Stimulated activated CD4-positive, alpha-beta T cell treated with anti-CD3 and anti-CD28 coated beads, TNF-alpha, amount 100 ng/mL, for 1 hour (primary cell): ENCODE measurements around the gene GTF2A2.
"Not testable (repeated sequence)": the region's sequence is repeated elsewhere in the genome, so short reads cannot be mapped to it uniquely, and the experiment has no call there.

ENCODE experiments used
- DNase-seq, 3 donors: peaks; one replicate each; pipeline ENCODE4 v3.0.0-alpha.2; 2020; ENCODE audit warnings: low read depth in 3 of 3, low spot score in 1 of 3

GTF2A2 gene, protein sequence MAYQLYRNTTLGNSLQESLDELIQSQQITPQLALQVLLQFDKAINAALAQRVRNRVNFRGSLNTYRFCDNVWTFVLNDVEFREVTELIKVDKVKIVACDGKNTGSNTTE

DNA sequence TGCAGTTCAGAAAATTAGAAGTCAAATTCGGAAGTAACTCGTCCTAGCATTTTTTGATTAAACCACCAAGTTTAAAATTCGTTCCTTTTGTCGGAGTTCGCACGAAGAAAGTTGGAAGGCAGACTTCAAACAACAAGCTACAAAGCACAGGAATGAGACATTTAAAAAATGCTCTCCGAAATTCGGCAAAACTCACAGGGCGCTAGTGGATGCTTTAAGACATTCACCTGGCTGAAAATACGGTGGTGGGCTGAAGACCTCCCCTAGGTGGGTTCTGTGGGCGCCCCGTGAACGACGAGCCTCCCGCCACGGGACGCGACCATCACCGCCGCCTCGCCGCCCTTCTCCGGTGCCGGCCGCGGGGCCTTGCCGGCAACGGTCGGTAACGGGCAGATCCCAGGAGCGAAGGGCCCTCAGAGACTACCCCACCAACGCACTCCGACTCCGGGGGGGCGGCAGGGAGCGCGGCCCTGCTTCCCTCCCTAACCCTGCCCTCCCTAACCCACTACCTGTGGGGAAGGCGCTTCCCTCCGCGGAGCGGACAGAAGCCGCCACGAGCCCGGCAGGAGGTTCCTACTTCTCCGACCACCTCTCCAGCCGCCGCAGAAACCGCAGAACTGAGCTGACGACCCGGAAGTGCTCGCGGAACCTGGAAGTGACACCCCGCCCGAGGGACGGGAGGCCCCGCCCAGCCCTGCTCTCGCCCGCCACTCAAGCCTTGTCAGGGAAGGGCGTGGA, at the start of gene GTF2A2:
Gene GTF2A2 (minus strand): TSS at position 619 of the 738 bp plus-strand sequence. CDS start 5,238 bp downstream, outside the sequence.
- DNase-seq = peak; percentile 65 to 81 (median 76)

DNA sequence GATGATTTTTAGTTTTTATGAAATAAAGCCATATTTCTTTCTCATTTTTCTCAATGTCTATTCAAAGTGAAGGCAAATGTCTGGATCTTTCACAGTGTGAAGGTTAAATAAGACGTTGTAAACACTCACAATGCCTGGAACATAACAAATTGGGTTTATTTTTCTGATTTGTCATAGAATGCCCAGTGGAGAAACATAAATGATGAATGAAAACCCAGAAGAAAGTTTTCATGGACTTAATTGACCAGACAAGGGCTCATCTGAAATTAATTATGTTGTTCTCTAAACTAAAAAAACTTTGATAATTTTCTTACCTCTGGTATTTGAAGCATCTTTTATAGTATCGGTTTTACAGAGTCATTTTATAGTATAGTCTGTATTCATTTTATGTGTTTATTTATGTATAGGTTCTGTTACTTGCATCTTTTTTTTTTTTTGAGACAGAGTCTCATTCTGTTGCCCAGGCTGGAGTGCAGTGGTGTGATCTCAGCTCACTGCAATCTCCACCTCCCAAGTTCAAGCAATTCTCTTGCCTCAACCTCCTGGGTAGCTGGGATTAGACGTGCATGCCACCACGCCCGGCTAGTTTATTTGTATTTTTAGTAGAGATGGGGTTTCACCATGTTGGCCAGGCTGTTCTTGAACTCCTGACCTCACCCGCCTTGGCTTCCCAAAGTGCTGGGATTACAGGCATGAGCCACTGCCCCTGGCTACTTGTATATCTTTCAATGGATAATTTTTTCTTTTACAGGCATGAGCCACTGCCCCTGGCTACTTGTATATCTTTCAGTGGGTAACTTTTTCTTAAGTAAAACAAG, 46.9 kb upstream of the GTF2A2 start:
- DNase-seq = no peak

DNA sequence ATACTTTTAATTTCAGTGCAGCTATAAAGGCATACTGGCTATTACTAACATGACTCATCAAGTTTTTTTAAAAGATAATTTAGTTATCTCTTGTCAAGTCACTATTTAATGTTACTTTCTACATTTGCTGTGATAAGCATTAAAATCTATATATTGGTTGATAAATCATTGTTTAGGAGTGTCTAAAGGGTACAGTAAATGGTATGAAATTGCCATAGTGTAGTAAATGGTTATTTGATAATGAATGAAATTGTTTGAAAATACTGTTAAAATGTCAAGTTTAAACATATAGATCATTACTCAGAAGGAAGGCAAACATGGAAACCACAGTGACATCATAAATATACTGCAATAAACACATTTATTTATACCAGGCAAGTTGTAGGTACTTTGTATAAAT, 45.0 kb upstream of the GTF2A2 start:
- no peak for DNase-seq

DNA sequence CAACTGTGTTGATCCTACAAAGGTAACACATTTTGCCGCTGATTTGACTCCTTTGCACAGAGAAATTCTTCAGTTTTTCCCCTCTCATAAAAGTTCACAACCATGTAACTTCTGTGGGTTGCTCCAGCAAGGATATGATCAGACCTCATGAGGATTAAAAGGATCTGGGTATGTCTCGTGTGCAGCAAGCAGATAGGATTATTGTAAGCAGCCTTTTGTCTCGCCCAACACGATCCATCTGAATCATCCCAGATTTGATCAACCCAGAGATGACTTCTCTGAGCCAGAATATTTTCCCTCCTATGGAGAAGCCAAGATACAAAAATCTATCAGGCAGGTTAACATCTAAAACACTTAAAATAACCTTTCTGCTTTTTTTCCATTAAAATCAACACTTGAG, 44.6 kb upstream of the GTF2A2 start:
- DNase-seq = no peak

DNA sequence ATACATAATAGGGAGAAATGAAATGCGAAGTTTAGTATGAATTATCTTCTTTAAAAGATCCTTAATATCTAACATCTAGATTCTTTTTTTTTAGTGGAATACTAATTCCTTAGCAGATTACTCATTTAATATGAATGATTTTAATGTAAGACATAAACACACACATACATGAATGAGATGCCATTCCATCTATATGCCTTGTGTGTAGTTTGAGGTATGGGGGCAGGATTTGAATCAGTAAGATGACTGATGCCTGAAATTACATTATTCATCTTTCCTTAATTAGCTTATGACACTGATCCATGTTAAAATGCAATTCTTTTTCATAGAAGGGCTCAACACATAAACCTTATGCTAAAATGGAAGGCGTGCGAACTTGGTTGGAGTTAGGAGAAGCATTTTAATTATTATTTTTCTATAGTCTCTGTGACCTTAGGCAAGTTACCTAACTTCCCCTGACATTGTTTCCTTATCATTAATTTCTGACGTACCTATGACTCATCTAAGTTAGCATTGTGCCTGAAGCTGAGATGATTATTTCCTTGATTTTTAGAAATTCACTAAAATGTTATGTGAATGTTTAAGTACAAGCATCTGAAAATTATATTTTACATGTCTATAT, 42.6 kb upstream of the GTF2A2 start:
- DNase-seq = no peak

DNA sequence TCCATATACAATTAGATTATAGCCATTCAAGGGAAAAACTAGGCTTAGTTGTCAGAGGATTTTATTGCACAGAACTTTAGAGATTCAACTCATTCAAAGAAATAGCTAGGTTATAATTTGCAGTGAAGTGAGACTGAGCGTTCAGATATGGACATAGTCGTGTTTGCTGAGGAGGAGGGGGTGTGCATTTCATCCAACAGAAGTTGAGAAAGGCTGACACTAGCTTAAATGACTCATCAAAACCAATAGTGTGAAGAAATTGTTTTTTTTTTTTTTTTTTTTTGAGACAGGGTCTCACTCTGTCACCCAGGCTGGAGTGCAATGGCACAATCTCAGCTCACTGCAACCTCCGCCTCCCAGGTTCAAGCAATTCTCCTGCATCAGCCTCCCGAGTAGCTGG, 40.8 kb upstream of the GTF2A2 start:
- DNase-seq = not testable (repeated sequence)

DNA sequence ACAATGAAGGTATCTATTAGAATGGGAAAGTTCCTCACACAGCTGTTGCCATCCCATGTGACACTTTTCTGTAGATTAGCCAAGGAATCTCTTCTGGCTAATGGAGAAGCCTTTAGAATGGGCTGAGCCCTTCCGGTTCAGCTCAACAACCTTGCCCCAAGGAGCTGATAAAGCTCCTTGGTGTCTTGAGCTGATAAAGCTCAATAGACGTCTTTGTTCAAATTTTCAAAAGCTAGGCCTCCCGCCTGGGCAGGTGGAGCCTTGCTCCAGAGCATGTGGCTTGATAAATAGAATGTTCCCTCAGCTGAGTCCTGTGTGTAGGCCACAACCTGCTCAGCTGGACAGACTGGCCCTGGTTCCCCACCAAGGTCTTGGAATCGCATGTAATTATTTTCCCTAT, 39.0 kb upstream of the GTF2A2 start:
- no peak for DNase-seq

DNA sequence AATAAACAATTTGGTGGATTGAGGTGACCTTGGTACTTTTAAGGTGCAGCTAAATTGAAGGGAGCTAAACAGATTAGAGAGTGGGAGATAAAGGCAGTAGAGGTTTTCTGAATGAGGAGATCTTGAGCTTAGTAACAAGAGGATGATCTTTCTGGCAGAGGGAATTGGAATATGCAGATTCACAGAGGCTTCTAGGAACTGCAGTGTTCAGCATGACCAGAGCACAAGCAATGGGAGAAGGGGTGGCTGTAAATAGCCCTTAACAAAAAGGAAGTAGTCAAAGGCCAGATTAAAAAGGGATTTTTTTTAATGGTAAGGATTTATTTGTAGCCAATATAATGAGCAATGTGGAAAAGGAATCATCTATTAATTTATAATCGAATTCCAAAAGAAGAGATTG, 37.5 kb upstream of the GTF2A2 start:
- no peak for DNase-seq

DNA sequence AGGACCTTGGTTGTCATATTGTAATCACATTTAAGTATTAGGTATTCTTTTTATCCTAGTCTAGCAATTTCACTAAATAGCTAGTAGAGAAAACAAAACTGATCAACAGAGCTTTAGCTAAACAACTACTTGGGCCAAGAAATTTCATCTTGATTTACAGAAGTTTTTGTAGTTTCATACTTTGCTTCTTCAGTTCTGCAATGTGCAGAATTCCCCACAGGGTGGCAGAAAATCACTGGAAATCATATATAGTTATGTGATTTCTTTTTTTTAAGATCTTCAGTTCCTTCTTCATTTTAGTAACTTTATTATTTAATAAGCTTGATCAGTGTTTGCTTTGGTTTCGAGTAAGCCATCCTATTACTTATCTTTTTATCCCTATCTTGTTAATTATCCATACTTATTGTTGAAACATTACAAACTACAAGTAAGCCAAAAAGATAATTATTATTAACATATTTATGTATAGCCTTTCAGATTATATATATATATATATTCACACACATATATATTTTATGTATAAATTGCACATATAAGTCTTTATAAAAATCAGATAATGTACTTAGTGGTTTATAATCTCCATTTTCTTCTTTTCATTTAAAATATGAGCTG, 34.0 kb upstream of the GTF2A2 start:
- DNase-seq = no peak

DNA sequence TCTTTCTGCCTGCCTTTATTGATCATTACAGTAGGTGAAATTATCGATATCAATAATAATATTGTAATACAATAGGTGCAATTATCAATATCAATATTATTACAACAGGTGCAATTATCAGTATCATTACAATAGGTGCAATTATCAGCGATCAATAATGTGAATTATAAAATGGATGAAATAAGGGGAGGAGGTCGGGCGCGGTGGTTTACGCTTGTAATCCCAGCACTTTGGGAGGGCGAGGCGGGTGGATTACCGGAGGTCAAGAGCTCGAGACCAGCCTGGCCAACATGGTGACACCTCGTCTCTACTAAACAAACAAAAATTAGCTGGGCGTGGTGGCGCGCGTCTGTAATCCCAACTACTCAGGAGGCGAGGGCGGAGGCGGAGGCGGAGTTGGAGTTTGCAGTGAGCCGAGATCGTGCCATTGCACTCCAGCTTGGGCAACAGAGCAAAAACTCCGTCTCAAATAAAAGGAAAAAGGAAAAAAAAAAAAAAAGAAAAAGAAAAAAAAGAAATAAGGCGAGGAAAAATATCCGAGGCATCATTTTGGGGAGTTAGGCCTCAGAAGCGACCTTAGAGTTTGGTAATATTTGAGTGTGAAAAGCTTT, 32.4 kb upstream of the GTF2A2 start:
- peak; percentile 13 to 23 (median 15) for DNase-seq

DNA sequence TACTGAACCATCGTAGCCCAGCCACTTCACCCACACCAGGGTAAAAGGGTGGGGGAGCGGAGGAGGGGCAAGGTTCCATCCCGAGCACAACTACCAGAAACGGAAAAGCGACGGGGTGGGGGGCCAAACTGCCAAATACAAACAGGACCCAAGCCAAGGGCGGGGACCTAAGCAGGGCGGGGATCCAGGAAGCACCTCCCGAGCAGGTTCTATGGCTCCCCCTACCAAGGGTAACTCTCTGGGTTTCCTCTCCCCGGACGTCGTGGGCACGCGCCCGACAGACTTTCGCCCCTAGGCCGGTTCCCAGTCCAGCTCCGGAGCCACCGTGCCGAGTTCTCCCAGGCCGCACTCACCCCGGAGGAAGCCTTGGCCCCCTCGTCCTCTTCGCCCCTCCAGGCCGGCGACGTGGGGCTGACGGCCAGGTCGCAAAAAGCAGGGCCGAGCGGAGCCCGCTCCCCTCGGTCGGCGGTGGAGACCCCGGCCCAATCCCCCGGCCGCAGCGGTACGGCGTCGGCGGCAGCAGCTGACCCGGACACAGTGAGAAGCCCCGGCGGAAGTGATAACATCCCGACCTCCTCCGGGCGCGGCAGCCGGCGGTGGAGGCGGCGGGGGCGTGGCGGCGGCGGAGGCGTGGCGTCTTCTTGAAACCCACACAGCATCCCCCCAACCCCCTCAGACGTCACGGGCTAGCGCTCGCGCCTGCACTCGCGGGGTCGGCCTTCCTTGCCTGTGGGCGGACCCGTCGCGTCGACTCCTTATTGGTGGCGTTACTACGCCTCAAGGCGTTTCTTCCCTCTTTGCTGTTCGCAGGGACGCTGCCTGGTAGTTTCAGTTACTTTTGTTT, 31.7 kb upstream of the GTF2A2 start, which contains the start of gene BNIP2:
Gene BNIP2 (minus strand): TSS at position 539 of the 844 bp plus-strand sequence. CDS start 6,863 bp downstream, outside the sequence.
- DNase-seq = peak; percentile 95 to 97 (median 95)

DNA sequence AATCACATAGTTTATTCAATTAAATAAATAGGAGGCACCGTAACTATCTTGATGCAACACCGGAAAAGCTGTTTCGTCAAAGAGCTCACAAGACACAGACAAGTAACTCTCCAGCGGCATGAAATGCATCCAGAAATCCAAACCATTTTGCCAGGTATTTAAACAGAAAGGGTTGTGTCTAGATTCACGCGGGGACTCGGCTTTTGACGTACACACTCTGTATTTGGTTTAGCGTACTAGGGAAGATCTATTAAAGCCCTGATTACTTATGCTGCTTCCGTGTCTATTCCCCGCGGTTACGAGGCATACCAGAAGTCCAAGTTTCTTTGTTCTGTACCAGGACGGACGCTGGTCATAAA, 31.1 kb upstream of the GTF2A2 start:
- DNase-seq = no peak

DNA sequence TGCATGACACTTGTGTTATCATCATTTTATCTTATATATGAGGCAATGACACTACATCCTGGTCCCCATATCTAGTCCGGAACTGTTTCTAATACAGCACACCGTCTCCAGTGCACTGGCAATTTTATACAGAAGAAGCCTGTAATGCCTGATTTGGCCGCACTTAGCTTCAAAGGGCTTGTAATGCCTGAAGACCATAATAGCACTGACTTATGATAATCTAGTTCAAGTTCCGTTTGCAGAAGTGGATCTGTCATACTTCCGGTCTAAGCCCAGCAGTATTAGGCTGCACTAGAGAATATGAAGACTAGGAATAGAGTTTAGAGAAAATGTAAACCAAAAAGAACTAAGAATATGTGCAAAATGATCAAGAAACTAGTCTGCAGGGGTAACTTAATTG, 30.5 kb upstream of the GTF2A2 start:
- DNase-seq = no peak

DNA sequence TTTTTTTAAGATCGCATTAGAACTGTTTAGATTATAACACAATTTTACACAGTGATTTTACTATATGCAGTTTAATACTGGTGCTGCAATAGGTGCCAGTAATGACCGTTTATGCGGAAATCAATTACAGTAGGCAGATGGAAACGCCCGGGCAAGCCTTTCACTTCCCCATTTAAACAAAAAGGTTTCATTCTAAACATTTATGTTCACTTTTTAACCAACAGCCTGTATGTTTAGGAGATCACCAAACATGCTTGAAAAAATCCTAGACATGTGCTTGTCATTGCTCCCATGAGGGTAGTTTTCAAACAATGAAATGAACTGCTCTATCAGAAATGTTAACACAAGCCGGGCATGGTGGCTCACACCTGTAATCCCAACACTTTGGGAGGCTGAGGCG, 29.1 kb upstream of the GTF2A2 start:
- DNase-seq = no peak

DNA sequence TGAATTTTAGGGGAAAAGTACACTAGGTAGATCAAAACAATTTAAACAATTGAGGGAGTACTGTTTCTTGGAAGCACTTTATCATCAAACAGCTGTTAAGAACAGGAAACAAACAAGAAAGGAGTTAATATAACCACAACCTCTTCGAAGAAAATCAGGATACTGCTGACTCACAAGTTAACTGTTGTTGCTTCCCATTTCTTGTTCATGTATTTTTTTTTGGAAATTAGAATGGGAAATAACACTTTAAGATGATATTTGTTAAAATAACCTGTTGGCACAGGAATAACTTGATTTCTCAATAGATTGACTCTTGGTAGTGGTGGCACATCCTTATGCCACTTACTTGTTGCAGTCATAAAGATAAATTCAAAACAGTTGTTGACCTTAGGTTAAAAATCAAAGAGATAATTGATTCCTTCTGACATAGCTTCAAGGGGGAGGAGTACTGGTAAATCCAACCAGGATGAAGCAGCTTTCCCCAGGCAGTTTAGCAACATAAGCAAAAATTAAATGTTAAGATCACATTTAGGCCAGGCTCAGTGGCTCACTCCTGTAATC, 28.5 kb upstream of the GTF2A2 start:
- DNase-seq = no peak

DNA sequence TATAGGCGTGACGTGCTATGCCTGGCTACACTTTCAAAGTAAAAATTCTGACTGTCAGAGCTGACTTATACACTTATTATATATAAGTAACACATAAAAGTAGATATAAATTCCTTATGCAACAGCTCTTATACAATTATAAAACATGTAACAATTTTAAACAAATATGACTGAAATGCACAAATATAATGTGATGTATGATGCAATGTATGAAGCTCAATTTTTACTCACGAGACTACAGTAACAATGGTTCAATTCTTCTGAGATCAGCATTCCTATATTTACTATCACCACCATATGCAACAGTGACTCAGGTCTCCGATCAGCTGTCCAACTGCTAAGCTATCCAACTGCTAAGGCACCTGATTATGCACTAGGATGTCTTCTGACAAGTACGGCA, 23.6 kb upstream of the GTF2A2 start:
- no peak for DNase-seq

DNA sequence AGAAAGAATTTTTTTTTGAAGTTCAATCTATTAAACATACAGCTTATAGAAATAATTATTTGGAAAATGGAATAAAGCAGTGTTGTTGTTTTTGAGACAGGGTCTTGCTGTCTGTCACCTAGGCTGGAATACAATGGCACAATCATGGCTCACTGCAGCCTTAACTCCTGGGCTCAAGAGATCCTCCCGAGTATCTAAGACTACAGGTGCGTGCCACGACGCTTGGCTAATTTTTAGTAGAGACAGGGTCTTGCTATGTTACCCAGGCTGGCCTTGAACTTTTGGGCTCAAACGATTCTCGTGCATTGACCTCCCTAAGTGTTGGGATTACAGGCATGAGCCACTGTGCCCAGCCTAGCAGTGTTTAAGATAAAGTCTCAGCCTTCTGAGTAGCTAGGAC, 23.0 kb upstream of the GTF2A2 start:
- no peak for DNase-seq

DNA sequence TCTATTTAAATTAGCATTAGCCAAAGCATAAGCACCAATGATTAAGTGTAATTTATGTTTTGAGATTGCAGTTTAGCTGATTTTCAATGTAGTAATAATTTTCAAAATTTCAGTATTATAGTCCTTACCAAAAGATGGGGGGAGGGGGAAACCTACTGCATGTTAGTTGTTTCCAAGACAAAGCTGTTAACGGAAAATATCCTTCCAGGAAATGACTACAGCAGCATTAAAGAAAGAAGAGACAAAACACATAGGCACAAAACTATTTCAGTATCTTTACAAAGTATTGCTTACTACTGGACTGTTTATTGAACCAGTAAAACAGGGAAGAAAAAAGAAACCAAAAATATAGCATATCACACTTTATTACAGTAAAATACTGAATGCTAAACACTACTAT, 21.3 kb upstream of the GTF2A2 start:
- no peak for DNase-seq

DNA sequence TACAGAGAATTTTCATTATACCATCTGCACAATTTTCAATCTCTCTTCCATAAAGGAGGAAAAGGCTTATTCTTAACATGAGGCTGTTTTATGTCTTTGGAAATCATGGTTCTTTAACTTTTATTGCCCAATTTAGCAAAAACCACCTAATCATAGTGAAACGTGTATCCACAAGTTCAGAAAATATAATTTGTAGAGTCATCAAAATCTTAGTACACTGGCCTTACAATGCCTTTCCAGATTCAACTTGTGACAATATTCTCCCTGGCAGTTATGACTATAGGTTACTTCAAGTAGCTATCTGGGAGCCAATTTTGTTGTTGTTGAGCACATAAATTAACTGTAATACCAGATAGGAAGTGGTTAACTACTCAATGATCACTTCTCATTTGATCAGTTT, 20.9 kb upstream of the GTF2A2 start:
- DNase-seq = no peak

DNA sequence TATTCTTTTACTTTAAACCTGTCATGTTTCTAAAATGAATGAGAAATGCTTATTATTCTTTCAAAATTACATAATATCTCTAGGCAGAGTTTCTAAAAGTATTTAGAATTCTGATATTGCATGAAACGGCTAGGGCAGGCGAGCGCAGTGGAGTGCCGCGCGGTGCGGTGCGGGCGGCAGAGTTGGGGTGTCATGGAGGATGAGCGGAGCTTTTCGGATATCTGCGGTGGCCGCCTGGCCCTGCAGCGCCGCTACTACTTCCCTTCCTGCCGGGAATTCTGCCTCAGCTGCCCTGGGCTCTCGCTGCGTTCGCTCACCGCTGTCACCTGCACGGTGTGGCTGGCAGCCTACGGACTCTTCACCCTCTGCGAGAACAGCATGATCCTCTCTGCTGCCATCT, 19.2 kb upstream of the GTF2A2 start:
- no peak for DNase-seq
